ENCODE results near the gene IYD.

DNA sequence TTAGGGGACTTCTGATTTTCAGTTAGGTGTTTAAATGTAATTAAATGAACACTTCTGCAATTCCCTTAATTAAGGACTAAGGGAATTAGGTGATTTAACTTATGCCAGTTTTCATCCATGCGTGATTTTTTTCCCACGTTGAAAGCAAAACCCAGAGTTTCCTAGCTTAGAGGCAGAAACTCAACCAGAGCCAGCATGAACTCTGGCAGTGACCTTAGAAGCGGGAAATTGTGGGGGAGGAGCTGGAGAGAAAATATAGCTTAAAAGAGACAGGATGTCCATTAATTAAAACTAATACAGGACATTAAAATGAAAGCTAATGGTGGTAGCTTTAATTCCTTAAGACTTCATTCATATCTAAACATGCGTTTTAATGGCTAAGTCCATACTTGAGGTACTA lies 41.6 kb downstream of the IYD start:
- TF ChIP-seq EZH2 (IDR thresholded peaks at IDR 0.05; ENCODE audit: insufficient read depth, poor library complexity, severe bottlenecking), result no peak
- TF ChIP-seq EZH2phosphoT487 (IDR thresholded peaks at IDR 0.05; ENCODE audit: insufficient read depth, low read depth), result no peak
